ENCODE results near the gene GMPPB.
A peak's percentile ranks its signal among the peaks of the same experiment; 100 is the strongest.
"Not testable (repeated sequence)": the region's sequence is repeated elsewhere in the genome, so short reads cannot be mapped to it uniquely, and the experiment has no call there.

The GMPPB gene

DNA sequence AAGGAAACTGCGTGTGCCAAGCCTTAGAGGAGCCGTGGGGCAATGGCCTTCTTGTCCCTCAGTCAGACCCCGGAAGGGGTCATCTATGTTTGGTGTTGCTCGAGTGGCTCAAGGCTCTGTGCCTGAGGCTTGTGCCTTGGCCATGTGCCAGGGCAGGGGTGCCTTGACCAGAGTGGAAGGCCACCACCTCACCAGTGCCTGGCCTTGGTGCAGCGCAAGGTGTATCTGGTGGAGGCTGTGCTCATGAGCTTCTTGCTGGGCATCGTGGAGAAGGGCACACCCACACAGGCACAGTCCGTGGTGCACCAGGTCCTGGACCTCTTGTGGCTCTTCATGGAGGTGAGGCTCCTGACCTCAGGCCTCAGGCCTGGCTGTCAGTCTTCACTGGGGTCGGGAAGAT lies 23.7 kb downstream of the GMPPB start:
- no peak overlapping the region for H3K27ac ChIP-seq
- no peak for TF ChIP-seq ZFX (IDR thresholded peaks at IDR 0.05)
- TF ChIP-seq CTCF (conservative IDR thresholded peaks at IDR 0.05) = no peak

- no peak for TF ChIP-seq CTCF (conservative IDR thresholded peaks at IDR 0.05)
- TF ChIP-seq ZFX (IDR thresholded peaks at IDR 0.05) = no peak
- no peak overlapping the region for H3K27ac ChIP-seq
These were observed 24.3 kb downstream of the GMPPB start for GRCh38 chr3:49699281-49699979.

DNA sequence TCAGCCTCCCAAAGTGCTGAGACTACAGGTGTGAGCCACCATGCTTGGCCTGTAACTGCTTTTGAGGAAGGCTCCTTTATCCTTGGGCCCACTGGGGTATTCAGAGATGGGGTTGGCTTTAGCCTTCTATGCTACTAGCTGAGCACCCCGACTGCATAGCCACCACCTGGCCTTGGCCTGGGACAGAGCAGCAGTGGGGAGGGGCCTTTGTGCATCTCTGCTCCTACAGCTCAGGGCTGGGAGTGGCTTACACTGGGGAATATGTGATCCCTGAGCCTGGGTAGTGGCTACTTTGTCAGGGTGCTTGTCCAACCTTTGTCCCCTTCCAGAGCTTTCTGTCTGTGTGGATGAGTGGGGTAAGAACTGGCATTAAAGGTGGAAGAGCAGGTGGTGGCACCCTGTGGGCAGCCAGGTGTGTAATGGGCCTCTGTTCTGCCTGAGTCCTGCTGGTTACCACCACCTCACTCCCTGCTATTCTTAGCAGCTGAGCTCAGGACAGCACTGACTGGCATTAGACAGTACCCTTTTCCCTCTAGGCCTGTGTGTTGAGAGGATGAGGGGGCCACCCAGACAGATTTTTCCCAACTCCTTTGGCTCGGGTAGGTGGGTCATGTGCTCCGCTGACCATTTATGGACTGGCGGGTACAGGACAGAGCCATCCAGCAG lies 28.3 kb downstream of the GMPPB start:
- not testable (repeated sequence) for H3K27ac ChIP-seq

GRCh38 chr3:49694409-49695070 lies 29.2 kb downstream of the GMPPB start:
- H3K27ac ChIP-seq = not testable (repeated sequence)

GRCh38 chr3:49691481-49691880 lies 32.3 kb downstream of the GMPPB start:
- not testable (repeated sequence) for H3K27ac ChIP-seq

GRCh38 chr3:49690856-49691255 lies 32.9 kb downstream of the GMPPB start:
- not testable (repeated sequence) for H3K27ac ChIP-seq

DNA sequence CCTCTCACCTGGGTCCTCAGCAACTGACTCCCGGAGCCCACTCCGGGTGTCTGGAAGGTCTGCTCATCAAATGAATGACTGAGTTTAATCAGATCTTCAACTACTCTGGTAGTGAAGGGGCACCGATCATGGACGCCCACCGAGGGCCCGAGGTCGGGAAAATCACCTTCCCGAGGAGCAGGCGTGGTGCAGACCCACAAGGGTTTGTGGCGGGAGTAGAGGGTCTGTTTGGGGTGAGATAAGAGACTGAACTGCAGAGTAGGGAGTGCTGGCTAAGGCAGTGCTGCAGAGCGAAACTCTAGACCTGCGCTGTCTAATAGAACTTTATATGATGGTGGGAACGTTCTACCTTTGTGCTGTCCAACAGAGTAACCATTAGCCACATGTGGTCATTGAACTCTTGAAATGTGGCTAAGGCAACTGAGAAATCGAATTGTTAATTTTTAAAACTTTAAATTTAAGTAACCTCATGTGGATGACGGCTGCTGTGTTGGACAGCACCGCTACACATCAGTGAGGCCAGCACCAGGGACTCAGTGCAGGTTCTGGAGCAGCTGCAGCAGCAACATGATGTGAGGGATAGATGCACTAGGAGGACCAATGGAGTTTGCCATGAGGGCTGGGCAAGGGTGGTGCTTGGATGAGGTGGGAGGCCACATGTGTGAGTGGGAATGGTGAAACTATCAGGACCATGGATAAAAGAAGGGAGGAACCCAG lies 33.7 kb downstream of the GMPPB start:
- peak overlapping the region; percentile 80 for H3K27ac ChIP-seq

DNA sequence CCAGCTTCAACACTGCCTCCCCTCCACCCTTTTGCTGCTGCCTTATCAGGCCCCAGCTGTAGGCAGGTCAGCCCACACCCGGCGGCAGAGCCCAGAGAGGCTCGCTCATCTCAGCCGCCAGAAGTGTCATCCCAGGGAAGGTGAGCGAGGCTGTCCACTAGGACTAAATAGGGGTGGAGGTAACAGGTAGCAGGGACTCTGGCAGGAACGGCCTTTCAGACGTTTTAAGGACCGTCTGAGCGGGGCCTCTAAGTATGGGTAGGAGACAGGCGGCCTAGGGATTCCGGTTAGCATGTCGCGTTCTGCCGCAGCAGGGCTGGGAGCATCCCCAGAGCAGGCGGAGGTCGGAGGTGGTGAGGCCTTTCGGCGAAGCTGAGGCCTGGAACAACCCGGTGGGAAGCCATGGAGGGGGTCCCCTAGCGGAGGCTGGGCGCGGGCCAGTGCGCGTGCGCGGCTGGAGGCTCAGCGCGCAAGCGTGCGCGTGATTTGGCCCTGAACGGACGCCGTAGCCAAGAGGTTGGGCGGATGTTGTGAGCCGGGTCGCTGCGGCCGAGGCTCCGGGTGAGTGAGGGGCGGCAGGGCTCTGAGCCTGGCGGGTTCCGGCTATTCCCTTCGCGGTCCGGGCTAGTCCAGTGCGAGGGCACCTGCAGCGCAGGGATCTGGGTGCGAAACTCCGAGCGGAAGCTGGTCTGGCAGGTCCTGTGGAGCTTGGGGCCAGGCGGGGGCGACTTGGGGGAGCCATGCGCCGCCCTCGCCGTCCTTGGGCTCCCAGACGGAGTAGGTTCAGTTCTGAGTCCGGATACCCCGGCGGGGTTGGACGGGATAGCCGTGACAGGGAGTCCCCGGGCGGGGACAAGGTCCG lies 34.5 kb downstream of the GMPPB start, which contains the start of the genes MST1 and RNF123:
Gene MST1, minus strand, starts transcription at position 429 of the 862 bp plus-strand sequence. CDS start 783 bp downstream, outside the sequence.
Gene RNF123, plus strand, starts transcription at position 512 of the 862 bp plus-strand sequence. CDS start 1,609 bp downstream, outside the sequence.
- TF ChIP-seq CTCF (conservative IDR thresholded peaks at IDR 0.05) (no peak), ZFX (IDR thresholded peaks at IDR 0.05) (0 out of 2 replicates have a peak, but pooled peaks have one; percentile 22)
- peak within 1 kb of the TSS; percentile 80 for H3K27ac ChIP-seq

- H3K27ac ChIP-seq = peak overlapping the region; percentile 80
These were observed 35.3 kb downstream of the GMPPB start for GRCh38 chr3:49688338-49689045.

DNA sequence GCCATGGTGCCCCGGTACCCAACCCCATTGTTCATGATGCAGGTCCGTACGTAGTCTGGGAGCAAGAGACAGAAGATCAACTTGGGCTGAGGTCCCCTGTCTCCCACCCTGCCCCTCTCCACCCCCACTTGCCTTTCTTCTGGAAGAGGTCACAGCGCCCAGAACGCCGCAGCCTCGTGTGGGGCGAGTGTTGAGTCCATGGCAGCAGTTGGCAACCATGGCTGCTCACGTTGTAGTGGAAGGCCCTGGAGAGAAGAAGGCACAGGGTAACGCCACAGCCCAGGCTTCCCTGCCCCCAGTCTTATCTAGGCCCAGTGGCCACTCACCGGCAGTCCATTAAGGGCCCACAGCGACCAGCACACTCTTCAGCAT lies 36.3 kb downstream of the GMPPB start:
- not testable (repeated sequence) for H3K27ac ChIP-seq

DNA sequence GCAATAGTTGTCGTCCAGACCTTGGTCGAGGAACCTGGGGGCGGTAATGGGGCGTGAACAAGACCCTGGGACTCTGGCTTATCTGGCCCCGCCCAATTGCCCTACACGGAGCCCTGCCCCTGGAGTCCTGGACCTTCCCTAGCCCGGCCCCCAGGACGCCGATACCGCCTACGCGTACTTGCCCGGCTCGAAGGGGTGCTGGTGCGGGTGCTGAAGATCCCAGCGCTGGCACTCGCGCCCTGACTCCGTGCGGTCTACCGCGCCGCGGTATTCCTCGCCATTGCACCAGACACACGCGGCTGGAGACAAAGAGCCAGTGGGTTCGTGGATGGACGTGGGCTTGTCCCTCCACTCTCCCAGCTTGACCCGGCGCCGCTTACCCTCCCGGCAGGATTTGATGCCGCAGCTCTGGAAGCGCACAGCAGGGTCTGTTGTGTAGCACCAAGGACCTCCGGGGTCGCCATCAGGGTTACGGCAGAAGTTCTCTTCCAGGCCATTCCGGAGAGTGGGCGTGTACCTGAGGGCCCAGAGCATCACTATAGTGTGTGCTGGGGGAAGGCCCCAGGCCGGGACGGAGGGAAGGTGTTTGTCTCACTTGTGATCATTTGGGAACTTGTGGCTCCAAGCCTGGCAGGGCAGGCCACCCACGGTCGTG lies 36.9 kb downstream of the GMPPB start:
- H3K27ac ChIP-seq = not testable (repeated sequence)

DNA sequence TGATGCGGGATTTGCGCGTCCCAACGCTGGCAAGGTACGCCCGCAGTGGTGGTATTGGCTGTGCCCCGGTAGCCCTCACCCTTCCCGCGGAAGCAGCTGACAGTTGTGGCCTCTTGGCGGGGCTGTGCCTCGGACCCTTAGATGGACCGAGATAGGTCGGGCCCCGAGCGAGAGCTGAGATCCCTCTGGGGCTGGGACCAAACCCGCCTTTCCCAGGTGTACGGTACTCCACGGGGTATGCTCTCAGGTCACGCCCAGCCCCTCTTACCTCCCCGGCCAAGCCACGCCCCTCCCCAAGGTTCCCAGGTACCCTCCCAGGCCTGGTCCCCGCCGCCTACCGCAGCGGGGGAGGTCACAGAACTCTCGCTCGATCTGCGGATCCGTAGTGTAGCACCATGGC lies 37.4 kb downstream of the GMPPB start:
- not testable (repeated sequence) for H3K27ac ChIP-seq

DNA sequence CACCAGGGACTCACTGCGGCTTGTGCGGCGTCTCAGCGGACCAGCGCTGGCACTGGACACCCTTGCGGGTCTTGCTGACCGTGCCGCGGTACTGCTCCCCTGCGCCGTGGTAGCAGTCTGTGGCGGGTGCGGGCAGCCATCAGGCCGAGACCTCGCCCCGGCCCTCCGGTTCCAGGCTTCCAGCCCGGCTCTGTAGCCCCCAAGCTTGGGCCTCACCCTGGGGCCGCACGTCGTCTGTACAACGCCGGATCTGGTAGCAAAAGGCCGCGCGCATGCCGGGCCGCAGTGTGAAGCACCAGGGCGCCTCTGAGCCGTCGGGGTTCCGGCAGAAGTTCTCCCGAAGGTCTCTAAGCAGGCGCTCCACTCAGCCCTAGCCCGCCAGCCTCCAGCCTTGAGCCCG lies 37.9 kb downstream of the GMPPB start:
- H3K27ac ChIP-seq = not testable (repeated sequence)

DNA sequence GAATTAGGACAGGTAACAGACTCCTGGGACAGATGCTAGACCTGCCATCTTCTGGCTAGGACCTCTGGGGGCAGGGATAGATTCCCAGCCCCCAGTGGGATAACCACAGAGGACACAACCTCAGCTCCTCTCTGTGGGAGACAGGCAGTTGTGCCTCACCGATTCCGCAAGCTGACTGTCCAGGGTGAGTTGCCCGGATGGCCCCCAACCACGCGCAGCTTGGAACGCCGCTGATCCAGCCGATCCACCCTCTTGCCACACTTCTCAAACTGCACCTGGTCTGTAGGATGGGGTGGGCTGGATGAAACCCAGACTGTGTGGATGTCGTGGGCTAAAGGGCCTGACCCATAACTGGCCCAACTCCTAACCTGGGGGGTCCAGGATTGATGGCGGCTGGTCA lies 38.6 kb downstream of the GMPPB start:
- not testable (repeated sequence) for H3K27ac ChIP-seq

DNA sequence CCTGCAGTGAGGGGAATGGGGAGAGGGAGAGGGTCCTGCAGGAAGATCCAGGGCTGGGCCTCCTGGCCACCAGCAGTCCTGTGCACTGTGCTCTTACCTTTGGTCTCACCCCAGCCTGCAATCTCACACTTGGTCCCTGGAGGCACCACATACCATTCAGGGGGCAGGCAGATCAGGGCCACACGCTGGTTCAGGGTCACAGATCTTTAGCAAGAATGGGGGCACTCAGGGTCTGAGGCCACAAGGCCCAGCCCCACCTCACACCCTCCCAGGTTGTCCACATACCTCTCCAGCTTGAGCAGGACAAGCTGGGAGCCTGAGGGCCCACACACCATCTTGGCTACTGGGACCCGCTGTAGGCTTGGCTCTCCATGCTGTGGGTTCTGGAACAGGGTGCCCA lies 39.3 kb downstream of the GMPPB start:
- not testable (repeated sequence) for H3K27ac ChIP-seq

All from C4-2B (cell line).